ENCODE results near the gene DRC1.

DNA sequence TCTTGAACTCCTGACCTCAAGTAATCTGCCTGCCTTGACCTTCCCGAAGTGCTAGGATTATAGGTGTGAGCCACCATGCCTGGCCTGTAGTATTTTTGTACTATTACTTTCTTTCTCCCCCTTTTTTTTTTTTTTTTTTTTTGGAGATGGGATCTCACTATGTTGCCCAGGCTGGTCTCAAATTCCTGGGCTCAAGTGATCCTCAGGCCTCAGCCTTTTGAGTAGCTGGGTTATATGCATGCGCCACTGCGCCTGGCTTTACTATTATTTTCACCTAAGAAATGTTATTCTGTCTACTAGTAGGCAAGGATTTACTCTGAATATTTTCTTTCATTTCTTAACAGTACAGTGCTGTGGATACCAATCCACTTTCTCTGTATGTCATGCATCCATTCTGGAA lies 37.8 kb upstream of the DRC1 start:
- TF ChIP-seq, protein P1, sequence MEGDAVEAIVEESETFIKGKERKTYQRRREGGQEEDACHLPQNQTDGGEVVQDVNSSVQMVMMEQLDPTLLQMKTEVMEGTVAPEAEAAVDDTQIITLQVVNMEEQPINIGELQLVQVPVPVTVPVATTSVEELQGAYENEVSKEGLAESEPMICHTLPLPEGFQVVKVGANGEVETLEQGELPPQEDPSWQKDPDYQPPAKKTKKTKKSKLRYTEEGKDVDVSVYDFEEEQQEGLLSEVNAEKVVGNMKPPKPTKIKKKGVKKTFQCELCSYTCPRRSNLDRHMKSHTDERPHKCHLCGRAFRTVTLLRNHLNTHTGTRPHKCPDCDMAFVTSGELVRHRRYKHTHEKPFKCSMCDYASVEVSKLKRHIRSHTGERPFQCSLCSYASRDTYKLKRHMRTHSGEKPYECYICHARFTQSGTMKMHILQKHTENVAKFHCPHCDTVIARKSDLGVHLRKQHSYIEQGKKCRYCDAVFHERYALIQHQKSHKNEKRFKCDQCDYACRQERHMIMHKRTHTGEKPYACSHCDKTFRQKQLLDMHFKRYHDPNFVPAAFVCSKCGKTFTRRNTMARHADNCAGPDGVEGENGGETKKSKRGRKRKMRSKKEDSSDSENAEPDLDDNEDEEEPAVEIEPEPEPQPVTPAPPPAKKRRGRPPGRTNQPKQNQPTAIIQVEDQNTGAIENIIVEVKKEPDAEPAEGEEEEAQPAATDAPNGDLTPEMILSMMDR (conservative IDR thresholded peaks at IDR 0.05; ENCODE audit: low read length): no peak
- no peak for TF ChIP-seq EZH2phosphoT487 (IDR thresholded peaks at IDR 0.05; ENCODE audit: borderline replicate concordance, low read depth, low read length)
